T-helper 17 cell (primary cell): ENCODE results near the gene CCNF. TPM values are rescaled to one million over a fixed set of nuclear protein-coding genes. Genes with fewer than 3 reads are reported as not detected.
"Not testable (repeated sequence)": the region's sequence is repeated elsewhere in the genome, so short reads cannot be mapped to it uniquely, and the experiment has no call there.

Source experiments
- ATAC-seq: fragments of 150-1000 bp; cut with Tn5 transposase; 2 replicates; pipeline ENCODE4 v1.10.0; 2021; ENCODE audit warnings: mild to moderate bottlenecking, moderate library complexity
- DNase-seq, 3 donors: peaks; one replicate each; pipeline versions ENCODE4 v3.0.0 to v3.0.0-alpha.2; 2020 to 2021
- H3K9me3 ChIP-seq: one replicate; pipeline ENCODE4 v1.7.0; 2013; ENCODE audit warnings: low read length, mild to moderate bottlenecking; ENCODE audit not compliant: control insufficient read depth, poor library complexity, severe bottlenecking
- H3K27ac Mint-ChIP-seq: one replicate; pipeline ENCODE4 v1.8.0; 2022; ENCODE audit warnings: mild to moderate bottlenecking, moderate library complexity, mixed read lengths
- H3K27me3 Mint-ChIP-seq: one replicate; pipeline ENCODE4 v1.8.0; 2022; ENCODE audit warnings: mixed read lengths
- H3K36me3 Mint-ChIP-seq: one replicate; pipeline ENCODE4 v1.8.0; 2022; ENCODE audit warnings: low read depth, mixed read lengths
- H3K4me1 Mint-ChIP-seq: one replicate; pipeline ENCODE4 v1.8.0; 2022; ENCODE audit warnings: mild to moderate bottlenecking, mixed read lengths
- H3K4me3 Mint-ChIP-seq: one replicate; pipeline ENCODE4 v1.8.0; 2022; ENCODE audit warnings: mild to moderate bottlenecking, moderate library complexity, mixed read lengths
- total RNA-seq, 4 donors: library from RNA in 2 of 4; stranded (reverse) in 2 of 4; gene quantifications; one replicate each; pipeline ENCODE4 v1.2.3 and lab custom pipeline; 2022 to 2026

CCNF gene
- total RNA-seq, 2 donors from 2014 or later: 2.9 to 3.3 TPM

- no peak for ATAC-seq
- DNase-seq: no peak
- peaks cover 4% of the 10 kb centered on the region for H3K36me3 Mint-ChIP-seq
- H3K27ac Mint-ChIP-seq: no peak overlapping the region
- no peaks in the 10 kb centered on the region for H3K4me1 Mint-ChIP-seq
- no peaks in the 10 kb centered on the region for H3K27me3 Mint-ChIP-seq
- H3K9me3 ChIP-seq: no peaks in the 10 kb centered on the region
- no peak overlapping the region for H3K4me3 Mint-ChIP-seq
These were observed 6.9 kb downstream of the CCNF start for GRCh38 chr16:2436110-2436509.

- DNase-seq (no peak), ATAC-seq (no peak)
- H3K27me3 Mint-ChIP-seq: no peaks in the 10 kb centered on the region
- H3K4me3 Mint-ChIP-seq: no peak overlapping the region
- no peak overlapping the region for H3K27ac Mint-ChIP-seq
- no peaks in the 10 kb centered on the region for H3K4me1 Mint-ChIP-seq
- H3K36me3 Mint-ChIP-seq: peaks cover 4% of the 10 kb centered on the region
- no peaks in the 10 kb centered on the region for H3K9me3 ChIP-seq
These were observed 8.0 kb downstream of the CCNF start for GRCh38 chr16:2437032-2437790.

GRCh38 chr16:2438121-2438520 is 8.9 kb downstream of the CCNF start:
- DNase-seq (no peak), ATAC-seq (no peak)
- no peaks in the 10 kb centered on the region for H3K4me1 Mint-ChIP-seq
- H3K27ac Mint-ChIP-seq: no peak overlapping the region
- peaks cover 2% of the 10 kb centered on the region for H3K36me3 Mint-ChIP-seq
- no peak overlapping the region for H3K4me3 Mint-ChIP-seq
- no peaks in the 10 kb centered on the region for H3K9me3 ChIP-seq
- H3K27me3 Mint-ChIP-seq: no peaks in the 10 kb centered on the region

GRCh38 chr16:2439598-2439997 is 10.4 kb downstream of the CCNF start:
- H3K36me3 Mint-ChIP-seq: no peaks in the 10 kb centered on the region

GRCh38 chr16:2441143-2441804 is 12.0 kb downstream of the CCNF start:
- not testable (repeated sequence) for H3K27me3 Mint-ChIP-seq, H3K4me1 Mint-ChIP-seq, ATAC-seq, H3K4me3 Mint-ChIP-seq, H3K36me3 Mint-ChIP-seq, H3K9me3 ChIP-seq, H3K27ac Mint-ChIP-seq, DNase-seq

More at GRCh38 chr16:2439598-2439997, 10.4 kb downstream of the CCNF start:
- ATAC-seq: no peak
- Mint-ChIP-seq H3K4me1 (no peaks in the 10 kb centered on the region), H3K27ac (no peak overlapping the region), H3K4me3 (no peak overlapping the region), H3K27me3 (no peaks in the 10 kb centered on the region)
- H3K9me3 ChIP-seq: no peaks in the 10 kb centered on the region
- no peak for DNase-seq

- H3K27ac Mint-ChIP-seq: no peak overlapping the region
These were observed 14.3 kb downstream of the CCNF start for GRCh38 chr16:2443555-2443954.

GRCh38 chr16:2447920-2448583 is 18.8 kb downstream of the CCNF start:
- Mint-ChIP-seq H3K36me3 (no peaks in the 10 kb centered on the region), H3K4me3 (no peak overlapping the region), H3K4me1 (no peaks in the 10 kb centered on the region), H3K27me3 (no peaks in the 10 kb centered on the region), H3K27ac (no peak overlapping the region)
- ATAC-seq: no peak
- no peak for DNase-seq
- H3K9me3 ChIP-seq: no peaks in the 10 kb centered on the region

More at GRCh38 chr16:2443555-2443954, 14.3 kb downstream of the CCNF start:
- Mint-ChIP-seq H3K27me3 (no peaks in the 10 kb centered on the region), H3K36me3 (no peaks in the 10 kb centered on the region), H3K4me3 (no peak overlapping the region), H3K4me1 (no peaks in the 10 kb centered on the region)
- DNase-seq: no peak
- H3K9me3 ChIP-seq: no peaks in the 10 kb centered on the region
- no peak for ATAC-seq

- H3K36me3 Mint-ChIP-seq: no peaks in the 10 kb centered on the region
- H3K4me3 Mint-ChIP-seq: no peak overlapping the region
- no peaks in the 10 kb centered on the region for H3K9me3 ChIP-seq
- no peaks in the 10 kb centered on the region for H3K27me3 Mint-ChIP-seq
- H3K27ac Mint-ChIP-seq: no peak overlapping the region
- H3K4me1 Mint-ChIP-seq: no peaks in the 10 kb centered on the region
- ATAC-seq (no peak), DNase-seq (no peak)
These were observed 19.9 kb downstream of the CCNF start for GRCh38 chr16:2449118-2449517.

- ATAC-seq (no peak), DNase-seq (no peak)
- Mint-ChIP-seq H3K4me3 (no peak overlapping the region), H3K27me3 (no peaks in the 10 kb centered on the region), H3K27ac (no peak overlapping the region), H3K4me1 (no peaks in the 10 kb centered on the region), H3K36me3 (no peaks in the 10 kb centered on the region)
- H3K9me3 ChIP-seq: no peaks in the 10 kb centered on the region
These were observed 21.3 kb downstream of the CCNF start for GRCh38 chr16:2450535-2450934.

- H3K9me3 ChIP-seq: no peaks in the 10 kb centered on the region
- Mint-ChIP-seq H3K27me3 (no peaks in the 10 kb centered on the region), H3K4me1 (no peaks in the 10 kb centered on the region), H3K27ac (no peak overlapping the region), H3K4me3 (no peak overlapping the region), H3K36me3 (no peaks in the 10 kb centered on the region)
- DNase-seq (no peak), ATAC-seq (no peak)
These were observed 21.7 kb downstream of the CCNF start for GRCh38 chr16:2450975-2451381.

- no peak overlapping the region for H3K4me3 Mint-ChIP-seq
- H3K36me3 Mint-ChIP-seq: no peaks in the 10 kb centered on the region
- DNase-seq (no peak), ATAC-seq (no peak)
- no peaks in the 10 kb centered on the region for H3K9me3 ChIP-seq
- H3K27ac Mint-ChIP-seq: no peak overlapping the region
- H3K27me3 Mint-ChIP-seq: no peaks in the 10 kb centered on the region
- H3K4me1 Mint-ChIP-seq: no peaks in the 10 kb centered on the region
These were observed 22.6 kb downstream of the CCNF start for GRCh38 chr16:2451851-2452320.

GRCh38 chr16:2452650-2453049 is 23.4 kb downstream of the CCNF start:
- Mint-ChIP-seq H3K4me1 (no peaks in the 10 kb centered on the region), H3K36me3 (no peaks in the 10 kb centered on the region), H3K4me3 (no peak overlapping the region), H3K27me3 (no peaks in the 10 kb centered on the region), H3K27ac (no peak overlapping the region)
- ATAC-seq: no peak
- no peaks in the 10 kb centered on the region for H3K9me3 ChIP-seq
- no peak for DNase-seq

GRCh38 chr16:2455081-2455845 is 26.0 kb downstream of the CCNF start:
- Mint-ChIP-seq H3K36me3 (no peaks in the 10 kb centered on the region), H3K27ac (no peak overlapping the region)

More at GRCh38 chr16:2455081-2455845, 26.0 kb downstream of the CCNF start:
- no peak for DNase-seq
- no peak for ATAC-seq
- Mint-ChIP-seq H3K4me1 (peaks cover 6% of the 10 kb centered on the region), H3K27me3 (no peaks in the 10 kb centered on the region), H3K4me3 (no peak overlapping the region)
- no peaks in the 10 kb centered on the region for H3K9me3 ChIP-seq
